ENCODE results near the gene CREB5.
A peak's percentile ranks its signal among the peaks of the same experiment; 100 is the strongest.

CREB5 gene

DNA sequence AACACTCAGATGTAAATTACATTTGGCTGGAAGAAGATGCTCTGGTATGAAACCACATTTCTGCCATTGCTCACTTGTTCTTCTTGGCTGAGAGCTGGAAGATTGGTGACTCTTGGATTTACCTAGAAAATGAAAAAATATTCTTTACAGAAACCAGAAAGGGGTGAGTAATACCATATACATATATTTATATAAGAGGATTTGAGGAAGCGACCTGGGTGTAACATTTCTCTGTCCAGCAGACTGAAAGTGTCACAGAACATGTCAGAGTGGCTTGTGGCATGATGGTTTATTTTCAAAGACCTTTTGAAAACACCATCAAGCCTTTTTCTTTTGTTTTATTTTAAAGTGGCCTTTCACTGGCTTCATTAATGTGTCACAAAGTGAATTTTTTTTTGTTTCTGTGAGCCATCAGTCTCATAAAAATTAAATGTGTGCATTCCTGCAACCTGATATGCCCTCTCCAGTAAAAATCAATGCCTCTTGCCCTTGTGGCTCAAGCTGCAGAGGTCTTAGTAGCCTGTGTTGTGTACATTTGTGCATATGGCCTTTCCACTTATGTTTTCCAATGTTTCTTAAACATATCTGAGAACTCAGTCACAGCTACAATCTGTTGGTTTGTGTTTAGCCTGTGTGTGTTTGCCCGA lies 23.5 kb downstream of the CREB5 start:
- DNase-seq, result no peak

GRCh38 chr7:28440055-28440601 lies 27.8 kb downstream of the CREB5 start:
- no peak for DNase-seq

DNA sequence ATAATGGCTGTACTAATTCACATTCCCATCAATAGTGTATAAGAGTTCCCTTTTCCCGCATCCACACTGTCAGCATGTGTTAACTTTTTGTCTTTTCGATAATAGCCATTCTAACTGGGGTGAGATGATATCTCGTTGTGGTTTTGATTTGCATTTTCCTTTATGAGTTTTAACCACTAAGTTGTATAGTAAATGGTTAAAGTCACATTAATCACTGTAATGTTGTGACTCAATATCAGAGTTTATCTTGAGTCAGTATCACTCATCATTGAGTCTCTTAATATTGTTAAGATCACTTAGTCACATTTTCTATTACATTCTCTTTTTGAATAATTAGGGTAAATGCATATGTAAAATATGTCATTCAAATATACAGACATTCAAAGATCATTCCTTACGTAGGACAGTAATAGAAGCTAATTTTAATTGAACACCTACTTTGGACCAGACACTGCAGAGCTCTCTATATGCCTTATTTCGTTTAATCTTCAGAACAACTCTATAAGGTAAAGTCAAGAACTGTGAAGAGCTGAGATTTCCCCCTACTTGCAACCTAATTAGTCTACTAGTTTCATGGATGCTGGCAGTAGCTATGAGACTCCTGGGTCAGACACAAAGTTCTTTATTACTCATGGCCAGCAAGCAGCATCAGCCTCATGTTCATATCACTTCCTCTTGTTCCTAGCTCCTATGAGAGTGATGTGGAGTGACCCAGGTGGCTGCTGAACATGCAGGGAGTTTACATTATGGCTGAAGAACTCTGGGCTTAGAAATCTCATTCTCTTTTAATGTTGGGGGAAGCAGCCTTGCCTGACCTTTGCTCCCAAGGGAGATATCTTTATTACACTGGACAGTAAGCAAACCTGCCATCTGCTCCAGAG lies 30.5 kb downstream of the CREB5 start:
- no peak for DNase-seq

- no peak for DNase-seq
Observed at GRCh38 chr7:28446131-28446530, 33.8 kb downstream of the CREB5 start.

DNA sequence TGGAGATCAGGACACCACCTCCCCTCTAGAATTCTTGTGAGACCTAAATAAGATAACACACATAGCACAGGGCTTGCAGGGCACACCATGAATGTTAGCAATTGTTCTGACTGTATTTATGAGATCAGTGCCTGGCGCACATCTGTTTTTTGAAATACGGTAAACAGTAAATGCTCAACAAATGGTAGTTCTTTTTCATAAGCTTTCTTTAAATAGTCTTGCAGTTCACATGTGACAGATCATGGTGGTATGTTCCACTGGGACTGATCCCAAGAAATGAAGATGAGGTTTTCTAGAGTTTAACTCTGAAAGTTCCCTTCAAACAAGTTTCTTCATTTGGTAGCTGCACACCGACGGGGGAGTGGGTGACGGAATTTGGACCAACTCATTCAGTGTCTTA lies 34.8 kb downstream of the CREB5 start:
- DNase-seq, result no peak

DNA sequence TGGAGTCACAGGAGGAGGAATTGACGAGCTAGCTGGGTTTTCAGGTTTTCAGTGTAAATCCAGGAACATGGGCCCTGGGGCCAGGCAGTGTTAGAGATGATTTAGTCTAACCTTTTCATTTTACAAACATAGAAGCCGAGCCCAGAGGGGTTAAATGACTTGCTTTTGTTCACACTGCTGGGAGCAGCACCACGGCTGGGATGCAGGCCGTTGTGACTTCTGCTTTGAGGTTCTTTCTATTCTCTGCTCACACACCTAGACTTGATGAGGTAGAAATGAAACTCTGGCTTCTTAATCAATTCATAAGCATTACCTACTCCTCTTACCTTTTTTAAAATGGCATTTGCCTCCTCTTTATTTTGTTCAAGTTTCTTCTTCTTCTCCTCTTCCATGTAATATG lies 36.4 kb downstream of the CREB5 start:
- DNase-seq, result no peak

- peak in 1 of 2 experiments; percentile 46 for DNase-seq
Observed at GRCh38 chr7:28452681-28453080, 40.4 kb downstream of the CREB5 start.

GRCh38 chr7:28455486-28455885 lies 43.2 kb downstream of the CREB5 start:
- DNase-seq, result no peak

DNA sequence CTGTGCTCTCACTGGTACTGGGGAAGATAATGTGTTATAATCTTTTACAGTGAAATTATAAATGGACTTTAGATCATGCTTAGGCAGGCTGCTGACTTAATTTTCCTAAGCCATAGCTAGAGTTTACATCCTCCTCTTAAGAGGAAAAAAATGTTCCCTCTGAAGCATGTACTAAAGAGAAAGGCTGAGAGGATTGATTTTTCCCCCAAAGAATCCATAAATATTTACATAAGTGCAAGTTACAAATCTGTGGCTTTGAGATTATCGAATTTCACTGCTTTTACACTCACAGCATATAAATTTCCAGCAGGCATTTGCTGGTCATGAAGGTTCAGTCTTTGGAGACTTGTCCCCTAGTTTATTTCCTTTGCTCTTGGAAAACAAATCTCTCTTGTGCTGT lies 43.7 kb downstream of the CREB5 start:
- no peak for DNase-seq

DNA sequence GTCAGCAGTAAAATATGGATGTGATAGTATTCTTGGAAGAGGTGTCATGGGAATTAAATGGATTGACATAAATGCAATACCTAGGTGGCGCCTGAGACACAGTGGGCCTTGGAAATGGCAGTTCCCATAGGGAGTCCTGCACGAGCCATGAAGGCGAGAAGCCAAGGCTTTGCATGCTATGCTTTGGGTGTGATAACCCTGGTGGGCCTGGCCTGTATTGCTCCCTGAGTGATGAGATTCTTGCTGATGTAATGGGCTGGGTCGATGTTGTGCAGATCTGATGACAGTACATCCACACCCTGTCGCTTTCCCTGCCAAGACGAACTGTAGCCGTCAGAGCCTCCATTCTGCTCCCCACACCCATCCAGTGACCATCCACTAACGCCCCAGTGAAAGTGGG lies 46.4 kb downstream of the CREB5 start:
- peak in 1 of 2 experiments; percentile 22 for DNase-seq

GRCh38 chr7:28459306-28459705 lies 47.0 kb downstream of the CREB5 start:
- no peak for DNase-seq

DNA sequence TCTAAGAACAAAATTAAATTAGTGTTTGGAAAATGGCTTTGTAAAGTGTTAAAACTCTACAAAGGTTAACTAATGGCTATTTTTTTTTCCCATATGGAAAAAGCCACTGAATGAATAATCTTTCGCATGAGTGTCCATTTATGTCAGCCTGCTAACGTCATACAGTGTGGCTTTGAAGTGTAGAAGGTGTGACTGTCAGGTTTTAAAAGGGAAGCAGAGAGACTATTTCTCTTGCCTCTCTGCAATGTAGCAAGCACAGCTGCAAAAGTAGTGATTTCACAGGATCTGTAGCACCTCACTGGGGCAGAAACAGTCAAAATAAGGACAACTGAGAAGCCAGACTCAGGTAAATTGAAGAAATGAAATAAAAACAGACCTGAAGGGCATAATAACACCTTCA lies 53.4 kb downstream of the CREB5 start:
- DNase-seq, result no peak

GRCh38 chr7:28466341-28466740 lies 54.0 kb downstream of the CREB5 start:
- no peak for DNase-seq

DNA sequence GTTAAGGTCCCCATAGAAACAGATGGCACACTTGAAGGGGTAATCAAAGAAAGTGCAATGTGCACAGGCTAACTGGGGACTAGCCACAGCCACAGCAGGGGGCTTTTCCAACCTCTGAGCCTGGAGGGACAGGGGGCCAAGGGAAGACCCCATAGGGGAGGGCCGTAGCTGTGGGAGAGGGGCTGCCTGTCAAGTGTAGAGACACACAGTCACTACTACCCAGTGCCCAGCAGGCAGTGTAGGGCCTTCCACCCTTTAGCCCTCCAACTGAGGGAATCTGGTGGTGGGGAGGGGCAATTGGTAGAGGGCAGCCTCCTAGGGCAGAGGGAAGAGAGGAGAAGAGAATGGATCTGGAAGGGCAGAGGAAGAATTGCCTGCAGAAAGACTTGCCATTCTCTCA lies 54.6 kb downstream of the CREB5 start:
- no peak for DNase-seq

- DNase-seq, result no peak
Observed at GRCh38 chr7:28469562-28469961, 57.2 kb downstream of the CREB5 start.

- no peak for DNase-seq
Observed at GRCh38 chr7:28470344-28470743, 58.0 kb downstream of the CREB5 start.

GRCh38 chr7:28472332-28472731 lies 60.0 kb downstream of the CREB5 start:
- DNase-seq, result no peak

- DNase-seq, result no peak
Observed at GRCh38 chr7:28473571-28474281, 61.4 kb downstream of the CREB5 start.

GRCh38 chr7:28474282-28474638 lies 61.9 kb downstream of the CREB5 start:
- DNase-seq, result no peak

DNA sequence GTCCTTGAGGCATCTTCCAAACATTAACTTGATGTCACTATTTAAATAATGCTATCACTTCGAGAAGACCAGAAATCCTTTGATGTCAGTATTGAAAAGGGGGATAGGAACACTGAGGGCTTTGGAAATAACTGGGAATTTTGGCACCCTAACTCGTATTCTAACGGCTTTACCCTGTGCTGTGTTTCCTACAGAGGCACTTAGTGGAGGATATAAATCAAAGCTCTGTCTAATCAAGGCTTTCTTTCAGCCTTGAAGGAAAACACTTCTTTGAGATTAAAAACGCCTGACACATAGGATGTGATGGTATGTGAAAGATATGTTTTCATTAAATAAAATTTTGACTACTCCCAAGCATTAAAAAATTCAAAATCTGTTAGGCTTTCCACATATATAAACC lies 62.3 kb downstream of the CREB5 start:
- DNase-seq, result no peak

DNA sequence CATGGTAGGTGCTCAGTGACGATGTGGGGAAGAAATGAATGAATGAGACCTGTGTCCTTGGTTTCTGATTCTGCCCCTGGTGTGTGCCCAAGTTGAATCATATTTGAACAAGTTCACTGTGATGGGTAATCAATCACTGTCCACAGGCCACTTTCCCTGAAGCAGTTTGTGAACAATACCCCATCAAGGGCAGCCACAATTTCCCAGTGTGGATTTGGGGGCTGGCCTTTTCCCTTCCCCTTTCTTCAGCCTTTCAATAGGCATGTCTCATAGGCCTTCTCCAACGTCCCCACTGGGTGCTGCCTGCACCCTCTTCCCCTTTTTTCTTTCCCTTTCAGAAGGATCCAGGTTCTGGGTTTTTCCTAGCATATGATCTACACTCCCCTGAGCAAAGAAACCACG lies 64.7 kb downstream of the CREB5 start:
- no peak for DNase-seq

- DNase-seq, result no peak
Observed at GRCh38 chr7:28478656-28479055, 66.3 kb downstream of the CREB5 start.

DNA sequence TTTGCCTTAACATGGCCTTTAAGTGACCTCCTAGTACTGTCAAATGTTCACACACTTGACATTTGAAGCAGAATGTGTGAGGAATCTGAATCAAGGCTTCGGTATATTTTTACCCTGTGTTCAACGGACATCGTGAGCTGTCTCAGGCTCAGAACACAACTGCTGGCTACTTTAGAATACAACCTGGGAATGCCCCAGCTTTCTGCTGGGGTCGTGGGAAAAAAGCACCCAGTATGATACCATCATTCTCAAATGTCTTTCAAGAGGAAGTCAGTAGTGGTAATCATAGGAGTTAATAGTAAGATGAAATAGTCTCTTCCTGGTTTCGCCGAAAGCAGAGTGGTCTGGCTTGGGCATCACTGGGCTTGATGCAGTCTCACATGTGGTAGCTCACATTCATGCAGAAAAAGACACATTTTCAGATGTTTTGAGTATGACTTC lies 67.2 kb downstream of the CREB5 start:
- no peak for DNase-seq

GRCh38 chr7:28480595-28480994 lies 68.3 kb downstream of the CREB5 start:
- no peak for DNase-seq
